K562 (cell line): ENCODE measurements around the gene COPA. TPM values are rescaled to one million over a fixed set of nuclear protein-coding genes. Genes with fewer than 3 reads are reported as not detected.

ENCODE experiments used
- ATAC-seq: fragments of 200-7000 bp; cut with Tn5 transposase; 3 replicates; pipeline ENCODE4 v1.9.1; 2020; ENCODE audit warnings: moderate library complexity
- BruUV-seq: library from RNA; stranded (reverse); fragments of 400-500 nt; replicated peaks from 2 replicates; lab custom pipeline; 2021; lab: Mats Ljungman, UMichigan
- CTCF ChIA-PET: fragments of 300-600 bp; formaldehyde crosslinking; extraction: SDS; loops from one replicate; lab custom pipeline; 2021; ENCODE audit warnings: low intra/inter-chr PET ratio; lab: Yijun Ruan, JAX
- POLR2A ChIA-PET: fragments of 300-600, 350-650 bp; sonication (Branson Sonifier 250); formaldehyde crosslinking; extraction: SDS; loops from one replicate; lab custom pipeline; 2021; ENCODE audit warnings: antibody characterized with exemption, inconsistent platforms; lab: Yijun Ruan, JAX
- DNase-seq, 4 experiments: peaks; one replicate each; pipeline versions ENCODE4 v3.0.0 to v3.0.0-alpha.2; 2011 to 2018; ENCODE audit warnings: low spot score in 3 of 4, mixed read lengths in 3 of 4; ENCODE audit errors: extremely low read depth in 1 of 4
- FAIRE-seq: peaks from 2 replicates; lab custom pipeline; 2011; peaks lifted over from hg19 to GRCh38; lab: Jason Lieb, UNC
- H2AFZ ChIP-seq: 2 replicates; pipeline ENCODE4 v1.6.0; 2011; ENCODE audit warnings: low read depth, low read length, control low read depth, inconsistent platforms
- H3K27ac ChIP-seq: fragments of 200-600 bp; 3 replicates; pipeline ENCODE4 v1.8.0; 2011; ENCODE audit warnings: low read depth, mild to moderate bottlenecking, control low read depth, inconsistent platforms, low read length, moderate library complexity, mixed read lengths; ENCODE audit errors: extremely low read depth
- H3K27me3 ChIP-seq, 2 experiments: fragments of 300-600 bp in 1 of 2; 2 replicates in 1 of 2; 3 replicates in 1 of 2; pipeline versions ENCODE4 v1.6.0 to v1.8.0; 2011; ENCODE audit warnings: inconsistent platforms in 2 of 2, low read length in 2 of 2, mild to moderate bottlenecking in 1 of 2, mixed read lengths in 1 of 2, moderate library complexity in 1 of 2; ENCODE audit not compliant: control insufficient read depth in 2 of 2, insufficient read depth in 2 of 2
- H3K36me3 ChIP-seq: fragments of 300-600 bp; 3 replicates; pipeline ENCODE4 v1.8.0; 2011; ENCODE audit warnings: mild to moderate bottlenecking, low read length, inconsistent platforms; ENCODE audit not compliant: control insufficient read depth, insufficient read depth
- H3K4me1 ChIP-seq, 2 experiments: fragments of 200-600 bp in 1 of 2; replicated peaks in 1 of 2; 2 replicates in 1 of 2; 3 replicates in 1 of 2; pipeline versions ENCODE4 v1.5.1 to v1.8.0; 2011; ENCODE audit warnings: inconsistent platforms in 2 of 2, low read length in 2 of 2, mild to moderate bottlenecking in 1 of 2, mixed read lengths in 1 of 2, moderate library complexity in 1 of 2; ENCODE audit not compliant: control insufficient read depth in 2 of 2, insufficient read depth in 2 of 2
- H3K4me2 ChIP-seq: 2 replicates; pipeline ENCODE4 v1.6.1; 2011; ENCODE audit warnings: low read length, control low read depth, inconsistent platforms, mixed read lengths; ENCODE audit not compliant: insufficient read depth
- H3K4me3 ChIP-seq: fragments of 200-600 bp; sonication (generic), shearing (Covaris generic); 2 replicates; pipeline ENCODE4 v1.5.1; 2016; ENCODE audit warnings: control low read depth, inconsistent platforms
- H3K79me2 ChIP-seq: fragments of 200-600 bp; 3 replicates; pipeline ENCODE4 v1.8.0; 2011; ENCODE audit warnings: low read length, inconsistent platforms; ENCODE audit not compliant: control insufficient read depth, insufficient read depth
- H3K9ac ChIP-seq, 2 experiments: 2 replicates each; pipeline versions ENCODE4 v1.6.0 to v1.6.1; 2011; ENCODE audit warnings: low read depth in 2 of 2, low read length in 2 of 2, control low read depth in 1 of 2, inconsistent platforms in 1 of 2, mild to moderate bottlenecking in 1 of 2, mixed read lengths in 1 of 2; ENCODE audit not compliant: insufficient read depth in 1 of 2
- H3K9me1 ChIP-seq: one replicate; pipeline ENCODE4 v1.6.0; 2011; ENCODE audit warnings: inconsistent platforms, mild to moderate bottlenecking, low read length, moderate library complexity; ENCODE audit not compliant: control insufficient read depth, insufficient read depth
- H3K9me3 ChIP-seq: replicated peaks from 2 replicates; pipeline ENCODE4 v1.5.1; 2011; ENCODE audit warnings: low read depth, low read length, inconsistent platforms; ENCODE audit not compliant: control insufficient read depth, insufficient read depth
- H4K20me1 ChIP-seq: replicated peaks from 2 replicates; pipeline ENCODE4 v1.6.1; 2011; ENCODE audit warnings: low read length, inconsistent platforms, mixed read lengths; ENCODE audit not compliant: control insufficient read depth, insufficient read depth
- JUND ChIP-seq, 2 experiments: IDR thresholded peaks; 2 replicates in 1 of 2; 3 replicates in 1 of 2; pipeline ENCODE4 v1.6.1; 2011; ENCODE audit warnings: borderline replicate concordance in 2 of 2, low read depth in 2 of 2, low read length in 2 of 2, improper control_type of control experiment in 1 of 2, missing biosample characterization in 1 of 2, missing genetic modification characterization in 1 of 2, missing genetic modification reagents in 1 of 2
- KDM5B ChIP-seq: fragments of 200-600 bp; sonication (generic); IDR thresholded peaks from 2 replicates; pipeline ENCODE4 v1.6.1; 2012; ENCODE audit warnings: low read depth, mild to moderate bottlenecking, moderate library complexity, low read length, control low read depth, inconsistent platforms; ENCODE audit not compliant: insufficient replicate concordance
- MNT ChIP-seq, 2 experiments: fragments of 450-650 bp; conservative IDR thresholded peaks; 2 replicates each; pipeline ENCODE4 v1.6.1; 2017; ENCODE audit warnings: mild to moderate bottlenecking in 2 of 2, moderate library complexity in 2 of 2
- SMAD1 ChIP-seq: fragments of 150-350 bp; IDR thresholded peaks from 2 replicates; pipeline ENCODE4 v1.6.1; 2014; ENCODE audit warnings: low read length, low read depth; ENCODE audit not compliant: partially characterized antibody
- TRIM24 ChIP-seq, 2 experiments: fragments of 450-650 bp; IDR thresholded peaks; 2 replicates each; pipeline ENCODE4 v1.6.1; 2016
- ZFPM2 ChIP-seq: fragments of 250-450 bp; sonication (Bioruptor Pico); IDR thresholded peaks from 2 replicates; pipeline ENCODE4 v1.5.1; 2022; ENCODE audit warnings: mild to moderate bottlenecking
- ZKSCAN3 ChIP-seq: fragments of 250-450 bp; sonication (Bioruptor Pico); IDR thresholded peaks from 2 replicates; pipeline ENCODE4 v1.4.0; 2020
- ZNF175 ChIP-seq: fragments of 200-800 bp; sonication (Bioruptor generic); IDR thresholded peaks from 2 replicates; pipeline ENCODE4 v1.6.1; 2016; ENCODE audit warnings: low read depth, mild to moderate bottlenecking, missing genetic modification characterization, missing compliant biosample characterization
- ZNF197 ChIP-seq: fragments of 200-800 bp; sonication (Bioruptor generic); IDR thresholded peaks from 2 replicates; pipeline ENCODE4 v1.6.1; 2016; ENCODE audit warnings: low read depth, missing genetic modification characterization, missing compliant biosample characterization
- WGBS: fragments of 100-300 bp; shearing (Covaris generic); methylation state at CpG from one replicate; pipeline ENCODE4 v1.1.6; 2016; ENCODE audit warnings: low coverage, mixed read lengths; ENCODE audit not compliant: insufficient coverage; ENCODE audit errors: missing lambda C conversion rate; 5-methylcytosine and 5-hydroxymethylcytosine counted together
- in situ Hi-C: fragments of 300-500 bp; cut with MboI; formaldehyde crosslinking; loops from 4 replicates; pipeline ENCODE4 v1.15.0; 2018; ENCODE audit warnings: inconsistent platforms, mixed read lengths
- intact Hi-C: fragments of 100-400 bp; cut with micrococcal nuclease; formaldehyde crosslinking; loops from 2 replicates; pipeline ENCODE4 v1.14.2; 2022
- polyA plus RNA-seq, 8 experiments: library from polyadenylated mRNA; depleted of rRNA in 4 of 8; stranded (reverse) in 5 of 8; unstranded in 3 of 8; fragments of >200 nt; fragmentation: Nextera tagmentation in 2 of 8; fragmentation: Illumina TruSeq in 1 of 8; extraction: Ambion mirVana in 2 of 8; extraction: Trizol in 1 of 8; gene quantifications; 2 replicates each; pipeline versions ENCODE4 v1.2.1 to v1.2.3, GENCODE V29; 2011 to 2014; ENCODE audit warnings: inconsistent platforms in 1 of 8, missing spikeins in 1 of 8
- total RNA-seq, 7 experiments: library from RNA; depleted of rRNA in 6 of 7; stranded (reverse); fragments of >200 nt in 6 of 7; fragmentation: Illumina TruSeq in 2 of 7; extraction: Trizol in 2 of 7; gene quantifications; 2 replicates each; pipeline versions ENCODE4 v1.2.1 to v1.2.3, GENCODE V29; 2011 to 2021; ENCODE audit warnings: low replicate concordance in 1 of 7
- TF ChIP-seq, protein P1 (sequence below), 2 experiments: fragments of 450-650 bp; formaldehyde crosslinking in 1 of 2; IDR thresholded peaks; 2 replicates each; pipeline versions ENCODE4 v1.4.0 to v1.6.1; 2014 to 2020; ENCODE audit warnings: mild to moderate bottlenecking in 2 of 2, borderline replicate concordance in 1 of 2, low read depth in 1 of 2

Gene COPA
- total and polyA plus RNA-seq, 9 of the 15 experiments (the other 6 are each of a cell fraction or from before 2014, with no cell fraction given) = 49.8 to 222 (median 110) TPM

- TF ChIP-seq, protein P1, sequence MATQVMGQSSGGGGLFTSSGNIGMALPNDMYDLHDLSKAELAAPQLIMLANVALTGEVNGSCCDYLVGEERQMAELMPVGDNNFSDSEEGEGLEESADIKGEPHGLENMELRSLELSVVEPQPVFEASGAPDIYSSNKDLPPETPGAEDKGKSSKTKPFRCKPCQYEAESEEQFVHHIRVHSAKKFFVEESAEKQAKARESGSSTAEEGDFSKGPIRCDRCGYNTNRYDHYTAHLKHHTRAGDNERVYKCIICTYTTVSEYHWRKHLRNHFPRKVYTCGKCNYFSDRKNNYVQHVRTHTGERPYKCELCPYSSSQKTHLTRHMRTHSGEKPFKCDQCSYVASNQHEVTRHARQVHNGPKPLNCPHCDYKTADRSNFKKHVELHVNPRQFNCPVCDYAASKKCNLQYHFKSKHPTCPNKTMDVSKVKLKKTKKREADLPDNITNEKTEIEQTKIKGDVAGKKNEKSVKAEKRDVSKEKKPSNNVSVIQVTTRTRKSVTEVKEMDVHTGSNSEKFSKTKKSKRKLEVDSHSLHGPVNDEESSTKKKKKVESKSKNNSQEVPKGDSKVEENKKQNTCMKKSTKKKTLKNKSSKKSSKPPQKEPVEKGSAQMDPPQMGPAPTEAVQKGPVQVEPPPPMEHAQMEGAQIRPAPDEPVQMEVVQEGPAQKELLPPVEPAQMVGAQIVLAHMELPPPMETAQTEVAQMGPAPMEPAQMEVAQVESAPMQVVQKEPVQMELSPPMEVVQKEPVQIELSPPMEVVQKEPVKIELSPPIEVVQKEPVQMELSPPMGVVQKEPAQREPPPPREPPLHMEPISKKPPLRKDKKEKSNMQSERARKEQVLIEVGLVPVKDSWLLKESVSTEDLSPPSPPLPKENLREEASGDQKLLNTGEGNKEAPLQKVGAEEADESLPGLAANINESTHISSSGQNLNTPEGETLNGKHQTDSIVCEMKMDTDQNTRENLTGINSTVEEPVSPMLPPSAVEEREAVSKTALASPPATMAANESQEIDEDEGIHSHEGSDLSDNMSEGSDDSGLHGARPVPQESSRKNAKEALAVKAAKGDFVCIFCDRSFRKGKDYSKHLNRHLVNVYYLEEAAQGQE (IDR thresholded peaks at IDR 0.05; ENCODE audit: borderline replicate concordance) = peak; percentile 93
- TF ChIP-seq, protein P1 (CRISPR knock-in tag; IDR thresholded peaks at IDR 0.05; ENCODE audit: low read depth) = no peak
- TF ChIP-seq, all 486 proteins: peak for 4
Observed at GRCh38 chr1:160373696-160374095, 30.6 kb upstream of the COPA start (continued).

- POLR2A ChIA-PET = interaction anchor here (1.2 to 1.5 kb wide), 2 partner anchors 8 to 28 kb away, joined by 4 read pairs; no protein-coding TSS in a partner anchor
- CTCF ChIA-PET = no interaction called here
- BruUV-seq = no TSS peak
- no peaks in the 10 kb centered on the region for H3K9me3 ChIP-seq
- no peak overlapping the region for H2AFZ ChIP-seq
- H3K27me3 ChIP-seq = no peaks in the 10 kb centered on the region; a peak in 1 of 5 replicates
- no peak overlapping the region for H3K9ac ChIP-seq
- H3K4me3 ChIP-seq = no peak overlapping the region
- in situ Hi-C loops (loop anchor here (10.0 kb wide), 1 partner anchor 267 kb away; no protein-coding TSS in a partner anchor), intact Hi-C loops (no loop called here)
- no peak overlapping the region for H3K4me2 ChIP-seq
- no peaks in the 10 kb centered on the region for H3K9me1 ChIP-seq
- H3K4me1 ChIP-seq = peaks cover 38 to 43% of the 10 kb centered on the region in 2 experiments
- no peaks in the 10 kb centered on the region for H3K36me3 ChIP-seq
- 56% methylated on average over 4 of the region's 4 CpGs for WGBS
- H4K20me1 ChIP-seq = no peaks in the 10 kb centered on the region; the same call in 1 of the 2 replicates
- FAIRE-seq (no peak), ATAC-seq (no peak), DNase-seq (no peak)
- H3K27ac ChIP-seq = no peak overlapping the region
- H3K79me2 ChIP-seq = no peaks in the 10 kb centered on the region
- TF ChIP-seq KDM5B (no peak), MNT (conservative IDR thresholded peaks at IDR 0.05) (no peak), SMAD1 (no peak), TRIM24 (IDR thresholded peaks at IDR 0.05) (no peak), ZKSCAN3 (CRISPR knock-in tag) (no peak), ZNF197 (CRISPR knock-in tag) (no peak), JUND (IDR thresholded peaks at IDR 0.05; ENCODE audit: borderline replicate concordance, low read depth, low read length) (no peak), JUND (tag; IDR thresholded peaks at IDR 0.05; ENCODE audit: borderline replicate concordance, low read depth, low read length) (no peak), ZFPM2 (CRISPR knock-in tag) (no peak), ZNF175 (CRISPR knock-in tag) (no peak)
Observed at GRCh38 chr1:160371756-160372155, 28.7 kb upstream of the COPA start.
